A549 (cell line): ENCODE results near the gene GSC2. TPM values are rescaled to one million over a fixed set of nuclear protein-coding genes. Genes with fewer than 3 reads are reported as not detected.

Experiments
- ATAC-seq, 2 experiments: fragments of 200-7000 bp in 1 of 2; fragments of >200 bp in 1 of 2; cut with Nextera tagmentation in 1 of 2; cut with Tn5 transposase in 1 of 2; 3 replicates each; pipeline versions ENCODE4 v1.8.0 to v1.9.1; 2018 to 2020; ENCODE audit warnings: mild to moderate bottlenecking in 1 of 2, moderate library complexity in 1 of 2
- CTCF ChIA-PET: fragments of 300-600 bp; sonication (Branson Sonifier 250); formaldehyde crosslinking; extraction: SDS; loops from one replicate; lab custom pipeline; 2021; ENCODE audit warnings: antibody characterized with exemption, inconsistent platforms; lab: Yijun Ruan, JAX
- POLR2A ChIA-PET: fragments of 350-600 bp; formaldehyde crosslinking; extraction: SDS; loops from one replicate; lab custom pipeline; 2021; ENCODE audit warnings: antibody characterized with exemption, inconsistent platforms; lab: Yijun Ruan, JAX
- DNase-seq, 2 experiments: peaks; one replicate each; pipeline versions ENCODE4 v3.0.0 to v3.0.0-alpha.2; 2011 to 2016; ENCODE audit warnings: low read depth in 1 of 2, low spot score in 1 of 2
- FAIRE-seq: peaks from 2 replicates; lab custom pipeline; 2011; peaks lifted over from hg19 to GRCh38; lab: Jason Lieb, UNC
- H3K27ac ChIP-seq, 2 experiments: fragments of >200 bp; sonication (Bioruptor Twin); formaldehyde crosslinking; 3 replicates each; pipeline ENCODE4 v1.5.1; 2016 to 2017
- H3K4me1 ChIP-seq: fragments of >200 bp; sonication (Bioruptor Twin); formaldehyde crosslinking; 3 replicates; pipeline ENCODE4 v1.6.1; 2016
- H3K4me2 ChIP-seq: fragments of >200 bp; sonication (Bioruptor Twin); formaldehyde crosslinking; 3 replicates; pipeline ENCODE4 v1.6.1; 2016
- H3K4me3 ChIP-seq: fragments of >200 bp; sonication (Bioruptor Twin); formaldehyde crosslinking; 3 replicates; pipeline ENCODE4 v1.5.1; 2016
- H3K9me3 ChIP-seq: fragments of >200 bp; sonication (Bioruptor Twin); formaldehyde crosslinking; 3 replicates; pipeline ENCODE4 v1.6.1; 2016
- BCL3 ChIP-seq: fragments of >200 bp; sonication (Bioruptor Twin); formaldehyde crosslinking; IDR thresholded peaks from 3 replicates; pipeline ENCODE4 v1.6.1; 2016
- CBX2 ChIP-seq: fragments of 200-600 bp; sonication (generic); IDR thresholded peaks from 2 replicates; pipeline ENCODE4 v1.6.1; 2016; ENCODE audit warnings: low read depth, mild to moderate bottlenecking, borderline replicate concordance
- CBX8 ChIP-seq: fragments of 200-600 bp; sonication (generic); IDR thresholded peaks from 2 replicates; pipeline ENCODE4 v1.6.1; 2016
- CEBPB ChIP-seq, 2 experiments: fragments of >200 bp in 1 of 2; sonication (Bioruptor Twin) in 1 of 2; formaldehyde crosslinking in 1 of 2; IDR thresholded peaks; 2 replicates each; pipeline ENCODE4 v1.6.1; 2012 to 2016
- CHD2 ChIP-seq: fragments of 150-350 bp; IDR thresholded peaks from 2 replicates; pipeline ENCODE4 v1.6.1; 2014; ENCODE audit warnings: low read length; ENCODE audit not compliant: partially characterized antibody
- CHD4 ChIP-seq: fragments of 200-600 bp; sonication (generic); IDR thresholded peaks from 2 replicates; pipeline ENCODE4 v1.6.1; 2016; ENCODE audit warnings: antibody characterized with exemption, mild to moderate bottlenecking, borderline replicate concordance
- CTCF ChIP-seq: fragments of >200 bp; sonication (Bioruptor Twin); formaldehyde crosslinking; IDR thresholded peaks from 3 replicates; pipeline ENCODE4 v1.5.1; 2016
- EHMT2 ChIP-seq: fragments of 200-600 bp; sonication (generic); IDR thresholded peaks from 2 replicates; pipeline ENCODE4 v1.6.1; 2016; ENCODE audit warnings: antibody characterized with exemption, low read depth, mild to moderate bottlenecking, moderate library complexity
- ESRRA ChIP-seq: fragments of 150-350 bp; IDR thresholded peaks from 2 replicates; pipeline ENCODE4 v1.6.1; 2014; ENCODE audit warnings: mild to moderate bottlenecking, low read length, borderline replicate concordance
- FOSL2 ChIP-seq, 2 experiments: fragments of 450-650 bp in 1 of 2; fragments of >200 bp in 1 of 2; sonication (Bioruptor Twin) in 1 of 2; formaldehyde crosslinking; IDR thresholded peaks; 2 replicates each; pipeline versions ENCODE4 v1.5.0 to v1.6.1; 2016 to 2020; ENCODE audit warnings: mild to moderate bottlenecking in 1 of 2, moderate library complexity in 1 of 2
- FOXS1 ChIP-seq: fragments of 250-450 bp; sonication (Bioruptor Pico); IDR thresholded peaks from 2 replicates; pipeline ENCODE4 v1.5.0; 2020; ENCODE audit warnings: mild to moderate bottlenecking, moderate library complexity
- HDAC2 ChIP-seq: fragments of 200-600 bp; sonication (generic); IDR thresholded peaks from 2 replicates; pipeline ENCODE4 v1.6.1; 2016
- HEYL ChIP-seq: fragments of 250-450 bp; sonication (Bioruptor Pico); IDR thresholded peaks from 2 replicates; pipeline ENCODE4 v1.8.0; 2021; ENCODE audit warnings: mild to moderate bottlenecking, moderate library complexity
- HMGXB4 ChIP-seq: fragments of 250-450 bp; sonication (Bioruptor Pico); IDR thresholded peaks from 2 replicates; pipeline ENCODE4 v1.5.0; 2021; ENCODE audit warnings: mild to moderate bottlenecking, moderate library complexity, borderline replicate concordance
- HOXA7 ChIP-seq: fragments of 250-450 bp; sonication (Bioruptor Pico); IDR thresholded peaks from 2 replicates; pipeline ENCODE4 v1.5.0; 2020; ENCODE audit warnings: mild to moderate bottlenecking, moderate library complexity
- HOXB13 ChIP-seq: fragments of 250-450 bp; sonication (Bioruptor Pico); IDR thresholded peaks from 2 replicates; pipeline ENCODE4 v1.5.0; 2020; ENCODE audit warnings: low read depth, mild to moderate bottlenecking, moderate library complexity
- JUNB ChIP-seq: fragments of >200 bp; sonication (Bioruptor Twin); formaldehyde crosslinking; IDR thresholded peaks from 2 replicates; pipeline ENCODE4 v1.6.1; 2016
- KDM1A ChIP-seq: fragments of 200-600 bp; sonication (generic); IDR thresholded peaks from 2 replicates; pipeline ENCODE4 v1.6.1; 2016; ENCODE audit warnings: low read depth, mild to moderate bottlenecking
- MAFK ChIP-seq: fragments of 450-650 bp; IDR thresholded peaks from 2 replicates; pipeline ENCODE4 v1.6.1; 2014; ENCODE audit not compliant: partially characterized antibody
- MAZ ChIP-seq: fragments of 150-350 bp; IDR thresholded peaks from 2 replicates; pipeline ENCODE4 v1.6.1; 2014; ENCODE audit warnings: antibody characterized with exemption, low read depth, low read length, borderline replicate concordance
- MYC ChIP-seq: IDR thresholded peaks from 2 replicates; pipeline ENCODE4 v1.6.1; 2012; ENCODE audit warnings: mild to moderate bottlenecking, inconsistent platforms, low read length, improper control_type of control experiment, borderline replicate concordance
- NFE2L2 ChIP-seq: fragments of 150-350 bp; conservative IDR thresholded peaks from 2 replicates; pipeline ENCODE4 v1.6.1; 2014; ENCODE audit warnings: low read length
- NPAS2 ChIP-seq: fragments of 250-450 bp; sonication (Bioruptor Pico); IDR thresholded peaks from 2 replicates; pipeline ENCODE4 v1.8.0; 2022; ENCODE audit warnings: mild to moderate bottlenecking, moderate library complexity, borderline replicate concordance
- RAD21 ChIP-seq, 2 experiments: fragments of >200 bp in 1 of 2; sonication (Bioruptor Twin) in 1 of 2; formaldehyde crosslinking in 1 of 2; IDR thresholded peaks in 1 of 2; conservative IDR thresholded peaks in 1 of 2; 2 replicates in 1 of 2; 3 replicates in 1 of 2; pipeline ENCODE4 v1.6.1; 2012 to 2018; ENCODE audit warnings: inconsistent platforms in 1 of 2
- RFX5 ChIP-seq: fragments of 450-650 bp; IDR thresholded peaks from 2 replicates; pipeline ENCODE4 v1.7.1; 2014; ENCODE audit warnings: antibody characterized with exemption, mild to moderate bottlenecking, moderate library complexity
- TFCP2L1 ChIP-seq: fragments of 250-450 bp; sonication (Bioruptor Pico); IDR thresholded peaks from 2 replicates; pipeline ENCODE4 v1.5.0; 2021; ENCODE audit warnings: mild to moderate bottlenecking
- TP53 ChIP-seq: fragments of 250-450 bp; sonication (Bioruptor Pico); IDR thresholded peaks from 2 replicates; pipeline ENCODE4 v1.5.0; 2021; ENCODE audit warnings: mild to moderate bottlenecking, moderate library complexity
- ZC3H11A ChIP-seq: fragments of 450-650 bp; IDR thresholded peaks from 2 replicates; pipeline ENCODE4 v1.6.1; 2014; ENCODE audit warnings: antibody characterized with exemption, mild to moderate bottlenecking
- ZFP36 ChIP-seq: fragments of 450-650 bp; IDR thresholded peaks from 2 replicates; pipeline ENCODE4 v1.6.1; 2014; ENCODE audit warnings: borderline replicate concordance; ENCODE audit not compliant: partially characterized antibody
- WGBS: methylation state at CpG from one replicate; pipeline ENCODE4 v1.1.6; 2017; ENCODE audit errors: missing lambda C conversion rate; 5-methylcytosine and 5-hydroxymethylcytosine counted together
- polyA plus RNA-seq, 4 experiments: library from polyadenylated mRNA; depleted of rRNA in 3 of 4; stranded (reverse); fragments of >200 nt; fragmentation: RNase III in 1 of 4; extraction: RNeasy Plus Mini Kit Qiagen cat#74134 plus additional on column Dnase treatment in 1 of 4; gene quantifications; 2 replicates in 3 of 4; 3 replicates in 1 of 4; pipeline ENCODE4 v1.2.3, GENCODE V29; 2011 to 2017

GSC2 gene
- polyA plus RNA-seq, 2 of the 4 experiments (the other 2 are of a cell fraction) = not detected

GRCh38 chr22:19128946-19129727, 21.0 kb downstream of the GSC2 start:
- WGBS = 61% methylated on average over 5 of the region's 7 CpGs
- FAIRE-seq (no peak), ATAC-seq (no peak), DNase-seq (no peak)
- H3K27ac ChIP-seq = no peak overlapping the region
- no peaks in the 10 kb centered on the region for H3K4me1 ChIP-seq
- H3K9me3 ChIP-seq = no peaks in the 10 kb centered on the region
- ChIA-PET CTCF (interaction anchor here (0.9 kb wide), 1 partner anchor 15 kb away, joined by 3 read pairs; the partner anchor contains the start of gene ESS2), POLR2A (no interaction called here)
- no peak overlapping the region for H3K4me3 ChIP-seq
- TF ChIP-seq HOXA7 (CRISPR knock-in tag) (no peak), CEBPB (IDR thresholded peaks at IDR 0.05) (no peak), HMGXB4 (CRISPR knock-in tag) (no peak), ZC3H11A (no peak), NPAS2 (CRISPR knock-in tag) (no peak), RFX5 (no peak), FOSL2 (IDR thresholded peaks at IDR 0.05) (no peak), FOSL2 (CRISPR knock-in tag; IDR thresholded peaks at IDR 0.05) (no peak), TFCP2L1 (CRISPR knock-in tag) (no peak), MAFK (no peak), ESRRA (no peak), HDAC2 (no peak), MYC (no peak), BCL3 (no peak), CHD2 (no peak), NFE2L2 (no peak)
- TF ChIP-seq, all 56 proteins: peak for 0
- H3K4me2 ChIP-seq = no peak overlapping the region

GRCh38 chr22:19128009-19128401, 22.1 kb downstream of the GSC2 start:
- FAIRE-seq = no peak
- no peak for ATAC-seq
- POLR2A ChIA-PET = no interaction called here

More at GRCh38 chr22:19128009-19128401, 22.1 kb downstream of the GSC2 start:
- no peak overlapping the region for H3K27ac ChIP-seq
- no peaks in the 10 kb centered on the region for H3K9me3 ChIP-seq
- no peak overlapping the region for H3K4me2 ChIP-seq
- WGBS = 78% methylated on average over 7 of the region's 7 CpGs
- H3K4me3 ChIP-seq = no peak overlapping the region
- no peaks in the 10 kb centered on the region for H3K4me1 ChIP-seq
- CTCF ChIA-PET = no interaction called here
- no peak for DNase-seq
- TF ChIP-seq FOXS1 (no peak), CBX2 (no peak), TP53 (CRISPR knock-in tag) (no peak), CBX8 (no peak), NFE2L2 (no peak), HOXB13 (CRISPR knock-in tag) (no peak), MAZ (no peak), BCL3 (no peak), ZFP36 (no peak), EHMT2 (no peak), KDM1A (no peak), JUNB (no peak), CTCF (no peak), TFCP2L1 (CRISPR knock-in tag) (no peak), RAD21 (conservative IDR thresholded peaks at IDR 0.05 in 1 of 2, IDR thresholded peaks at IDR 0.05 in 1 of 2) (no peak), HEYL (CRISPR knock-in tag) (no peak), CHD4 (no peak), CEBPB (IDR thresholded peaks at IDR 0.05) (no peak)
